A673 (cell line): ENCODE results near the gene KRT4.

ENCODE experiments used
- CTCF ChIP-seq: fragments of 300-800, 200-600 bp; sonication (generic); conservative IDR thresholded peaks from 2 replicates; pipeline ENCODE4 v1.5.1; 2017; ENCODE audit warnings: low read depth, mild to moderate bottlenecking, antibody characterized with exemption, low read length, moderate library complexity, mixed read lengths
- EZH2 ChIP-seq: fragments of 200-600 bp; sonication (generic); IDR thresholded peaks from 2 replicates; pipeline ENCODE4 v1.6.1; 2017; ENCODE audit warnings: borderline replicate concordance, low read depth, mild to moderate bottlenecking, mixed read lengths, antibody characterized with exemption, low read length; ENCODE audit not compliant: poor library complexity, severe bottlenecking

GRCh38 chr12:52787324-52788191 lies 26.4 kb downstream of the KRT4 start:
- no peak for TF ChIP-seq CTCF
- TF ChIP-seq EZH2 = no peak
